ENCODE measurements around the gene PDPK1.
"Not testable (repeated sequence)": the region's sequence is repeated elsewhere in the genome, so short reads cannot be mapped to it uniquely, and the experiment has no call there.

PDPK1 gene

GRCh38 chr16:2644754-2645453, 107.1 kb downstream of the PDPK1 start:
- H3K27ac ChIP-seq; H3K27me3 ChIP-seq (replicated peaks); H3K36me3 ChIP-seq (replicated peaks); H3K4me3 ChIP-seq (ENCODE audit: low read depth, low read length); in situ Hi-C loops (cut with HindIII; ENCODE audit: low pct_ligation_motif_present, low sequenced_read_pairs); DNase-seq: not testable (repeated sequence)

- H3K27me3 ChIP-seq (replicated peaks); DNase-seq; H3K4me3 ChIP-seq (ENCODE audit: low read depth, low read length); H3K36me3 ChIP-seq (replicated peaks); H3K27ac ChIP-seq; in situ Hi-C loops (cut with HindIII; ENCODE audit: low pct_ligation_motif_present, low sequenced_read_pairs): not testable (repeated sequence)
These were observed 113.5 kb downstream of the PDPK1 start for GRCh38 chr16:2651268-2651871.

Data from brain microvascular endothelial cell (primary cell).